Subcutaneous abdominal adipose tissue (tissue), 5 donors: ENCODE data around the gene CCDC6.
"Not testable (repeated sequence)": the region's sequence is repeated elsewhere in the genome, so short reads cannot be mapped to it uniquely, and the experiment has no call there.

Experiments
- H3K27ac ChIP-seq: one replicate; pipeline ENCODE4 v1.7.0; 2013; ENCODE audit warnings: low read depth, mild to moderate bottlenecking, inconsistent platforms, low read length, moderate library complexity
- H3K27me3 ChIP-seq, 5 donors: one replicate each; pipeline ENCODE4 v1.7.0; 2013; ENCODE audit warnings: low read length in 5 of 5, inconsistent platforms in 1 of 5; ENCODE audit not compliant: control insufficient read depth in 5 of 5, insufficient read depth in 4 of 5
- H3K36me3 ChIP-seq, 5 donors: one replicate each; pipeline ENCODE4 v1.7.0; 2013; ENCODE audit warnings: low read length in 5 of 5; ENCODE audit not compliant: control insufficient read depth in 5 of 5, insufficient read depth in 5 of 5
- H3K4me1 ChIP-seq, 5 donors: one replicate each; pipeline ENCODE4 v1.7.0; 2013; ENCODE audit warnings: low read length in 5 of 5, mild to moderate bottlenecking in 3 of 5, moderate library complexity in 1 of 5; ENCODE audit not compliant: control insufficient read depth in 5 of 5, insufficient read depth in 5 of 5
- H3K4me3 ChIP-seq, 5 donors: one replicate each; pipeline ENCODE4 v1.7.0; 2013; ENCODE audit warnings: low read length in 5 of 5, low read depth in 1 of 5
- H3K9ac ChIP-seq, 5 donors: one replicate each; pipeline ENCODE4 v1.7.0; 2013; ENCODE audit warnings: low read length in 5 of 5, mild to moderate bottlenecking in 4 of 5, moderate library complexity in 3 of 5
- H3K9me3 ChIP-seq, 5 donors: one replicate each; pipeline ENCODE4 v1.7.0; 2013; ENCODE audit warnings: low read length in 5 of 5; ENCODE audit not compliant: control insufficient read depth in 5 of 5
- donor health status: healthy.
- donor health status: healthy.
- donor health status: healthy.
- donor health status: healthy.
- donor health status: healthy.

The CCDC6 gene

GRCh38 chr10:59807629-59808620, 98.4 kb downstream of the CCDC6 start:
- peaks cover 51 to 85% (median 66%) of the 10 kb centered on the region in 5 donors for H3K36me3 ChIP-seq
- no peak overlapping the region for H3K27ac ChIP-seq
- H3K27me3 ChIP-seq = no peaks in the 10 kb centered on the region
- H3K9me3 ChIP-seq = no peaks in the 10 kb centered on the region
- no peak overlapping the region for H3K9ac ChIP-seq
- H3K4me1 ChIP-seq = peaks cover 0 to 7% (median 2%) of the 10 kb centered on the region in 5 donors
- no peak overlapping the region for H3K4me3 ChIP-seq

- no peaks in the 10 kb centered on the region for H3K9me3 ChIP-seq
- H3K4me1 ChIP-seq = peaks cover 0 to 7% (median 2%) of the 10 kb centered on the region in 5 donors
- H3K27me3 ChIP-seq = no peaks in the 10 kb centered on the region
- no peak overlapping the region for H3K27ac ChIP-seq
- H3K9ac ChIP-seq = no peak overlapping the region
- peaks cover 38 to 72% (median 56%) of the 10 kb centered on the region in 5 donors for H3K36me3 ChIP-seq
- no peak overlapping the region for H3K4me3 ChIP-seq
These were observed 101.3 kb downstream of the CCDC6 start for GRCh38 chr10:59805014-59805413.

GRCh38 chr10:59804220-59804619, 102.1 kb downstream of the CCDC6 start:
- peaks cover 0 to 7% (median 2%) of the 10 kb centered on the region in 5 donors for H3K4me1 ChIP-seq
- H3K9ac ChIP-seq = no peak overlapping the region
- H3K4me3 ChIP-seq = no peak overlapping the region
- no peak overlapping the region for H3K27ac ChIP-seq
- H3K27me3 ChIP-seq = no peaks in the 10 kb centered on the region
- no peaks in the 10 kb centered on the region for H3K9me3 ChIP-seq
- H3K36me3 ChIP-seq = peaks cover 34 to 64% (median 57%) of the 10 kb centered on the region in 5 donors

GRCh38 chr10:59803714-59804113, 102.6 kb downstream of the CCDC6 start:
- H3K9ac ChIP-seq = no peak overlapping the region

GRCh38 chr10:59801171-59801570, 105.2 kb downstream of the CCDC6 start:
- H3K9ac ChIP-seq = no peak overlapping the region
- H3K4me1 ChIP-seq = peaks cover 0 to 3% (median 0%) of the 10 kb centered on the region in 5 donors
- H3K4me3 ChIP-seq = no peak overlapping the region
- no peaks in the 10 kb centered on the region for H3K9me3 ChIP-seq
- H3K27ac ChIP-seq = no peak overlapping the region
- H3K36me3 ChIP-seq = peaks cover 32 to 55% (median 46%) of the 10 kb centered on the region in 5 donors
- H3K27me3 ChIP-seq = no peaks in the 10 kb centered on the region

More at GRCh38 chr10:59803714-59804113, 102.6 kb downstream of the CCDC6 start:
- Histone ChIP-seq H3K36me3 (peaks cover 34 to 64% (median 56%) of the 10 kb centered on the region in 5 donors), H3K27ac (no peak overlapping the region), H3K4me1 (peaks cover 0 to 3% (median 2%) of the 10 kb centered on the region in 5 donors), H3K9me3 (no peaks in the 10 kb centered on the region), H3K27me3 (no peaks in the 10 kb centered on the region), H3K4me3 (no peak overlapping the region)

- Histone ChIP-seq H3K4me1 (peaks cover 0 to 3% (median 0%) of the 10 kb centered on the region in 5 donors), H3K4me3 (no peak overlapping the region), H3K9me3 (no peaks in the 10 kb centered on the region), H3K27me3 (no peaks in the 10 kb centered on the region), H3K36me3 (peaks cover 18 to 40% (median 30%) of the 10 kb centered on the region in 5 donors), H3K27ac (no peak overlapping the region), H3K9ac (no peak overlapping the region)
These were observed 106.9 kb downstream of the CCDC6 start for GRCh38 chr10:59799421-59799820.

GRCh38 chr10:59793919-59794318, 112.4 kb downstream of the CCDC6 start:
- Histone ChIP-seq H3K9me3 (no peaks in the 10 kb centered on the region), H3K27me3 (no peaks in the 10 kb centered on the region), H3K9ac (no peak overlapping the region), H3K4me1 (peaks cover 0 to 8% (median 7%) of the 10 kb centered on the region in 5 donors), H3K4me3 (no peak overlapping the region), H3K27ac (no peak overlapping the region), H3K36me3 (peaks cover 29 to 47% (median 38%) of the 10 kb centered on the region in 5 donors)

- Histone ChIP-seq H3K9ac (no peak overlapping the region), H3K27ac (no peak overlapping the region), H3K27me3 (no peaks in the 10 kb centered on the region), H3K4me1 (peaks cover 0 to 11% (median 8%) of the 10 kb centered on the region in 5 donors), H3K9me3 (no peaks in the 10 kb centered on the region), H3K4me3 (no peak overlapping the region), H3K36me3 (peaks cover 28 to 43% (median 35%) of the 10 kb centered on the region in 5 donors)
These were observed 113.5 kb downstream of the CCDC6 start for GRCh38 chr10:59792812-59793211.

- H3K9me3 ChIP-seq = no peaks in the 10 kb centered on the region
- no peaks in the 10 kb centered on the region for H3K27me3 ChIP-seq
- H3K36me3 ChIP-seq = peaks cover 28 to 39% (median 30%) of the 10 kb centered on the region in 5 donors
- H3K4me1 ChIP-seq = peaks cover 0 to 11% (median 8%) of the 10 kb centered on the region in 5 donors
- no peak overlapping the region for H3K27ac ChIP-seq
- H3K4me3 ChIP-seq = no peak overlapping the region
- no peak overlapping the region for H3K9ac ChIP-seq
These were observed 114.8 kb downstream of the CCDC6 start for GRCh38 chr10:59791601-59792000.

- H3K27me3 ChIP-seq, H3K9ac ChIP-seq, H3K4me3 ChIP-seq, H3K27ac ChIP-seq, H3K9me3 ChIP-seq: not testable (repeated sequence)
- Histone ChIP-seq H3K36me3 (peaks cover 28 to 36% (median 28%) of the 10 kb centered on the region in 5 donors), H3K4me1 (peaks cover 0 to 11% (median 8%) of the 10 kb centered on the region in 5 donors)
These were observed 116.3 kb downstream of the CCDC6 start for GRCh38 chr10:59790080-59790479.
